DND-41 (cell line): ENCODE measurements around the gene RUFY3.

Experiments used
- EZH2 ChIP-seq: IDR thresholded peaks from 3 replicates; pipeline ENCODE4 v1.6.1; 2012; ENCODE audit warnings: borderline replicate concordance, low read depth, mild to moderate bottlenecking, moderate library complexity, low read length, inconsistent platforms; ENCODE audit not compliant: severe bottlenecking
- TF ChIP-seq, protein P1 (sequence below): IDR thresholded peaks from 2 replicates; pipeline ENCODE4 v1.5.1; 2012; ENCODE audit warnings: borderline replicate concordance, low read length, moderate library complexity, mild to moderate bottlenecking; ENCODE audit not compliant: poor library complexity, severe bottlenecking; ENCODE audit errors: extremely low read depth

GRCh38 chr4:70838666-70839588 lies 117.2 kb downstream of the RUFY3 start:
- TF ChIP-seq, protein P1, sequence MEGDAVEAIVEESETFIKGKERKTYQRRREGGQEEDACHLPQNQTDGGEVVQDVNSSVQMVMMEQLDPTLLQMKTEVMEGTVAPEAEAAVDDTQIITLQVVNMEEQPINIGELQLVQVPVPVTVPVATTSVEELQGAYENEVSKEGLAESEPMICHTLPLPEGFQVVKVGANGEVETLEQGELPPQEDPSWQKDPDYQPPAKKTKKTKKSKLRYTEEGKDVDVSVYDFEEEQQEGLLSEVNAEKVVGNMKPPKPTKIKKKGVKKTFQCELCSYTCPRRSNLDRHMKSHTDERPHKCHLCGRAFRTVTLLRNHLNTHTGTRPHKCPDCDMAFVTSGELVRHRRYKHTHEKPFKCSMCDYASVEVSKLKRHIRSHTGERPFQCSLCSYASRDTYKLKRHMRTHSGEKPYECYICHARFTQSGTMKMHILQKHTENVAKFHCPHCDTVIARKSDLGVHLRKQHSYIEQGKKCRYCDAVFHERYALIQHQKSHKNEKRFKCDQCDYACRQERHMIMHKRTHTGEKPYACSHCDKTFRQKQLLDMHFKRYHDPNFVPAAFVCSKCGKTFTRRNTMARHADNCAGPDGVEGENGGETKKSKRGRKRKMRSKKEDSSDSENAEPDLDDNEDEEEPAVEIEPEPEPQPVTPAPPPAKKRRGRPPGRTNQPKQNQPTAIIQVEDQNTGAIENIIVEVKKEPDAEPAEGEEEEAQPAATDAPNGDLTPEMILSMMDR: no peak
- no peak for TF ChIP-seq EZH2
